Common myeloid progenitor, CD34-positive (primary cell): ENCODE results near the gene KCNQ2.
"Not testable (repeated sequence)": the region's sequence is repeated elsewhere in the genome, so short reads cannot be mapped to it uniquely, and the experiment has no call there.

ENCODE experiments used
- CTCF ChIA-PET: fragments of 350-600 bp; sonication (Branson Sonifier 250); formaldehyde crosslinking; loops from one replicate; lab custom pipeline; 2021; ENCODE audit warnings: antibody characterized with exemption; lab: Charles Lee
- POLR2A ChIA-PET: fragments of 350-600 bp; sonication (Branson Sonifier 250); formaldehyde crosslinking; loops from one replicate; lab custom pipeline; 2021; ENCODE audit warnings: antibody characterized with exemption; lab: Charles Lee
- DNase-seq, 3 donors: peaks; one replicate each; pipeline versions ENCODE4 v3.0.0 to v3.0.0-alpha.2; 2013
- H3K27ac ChIP-seq, 2 experiments: 1 replicate in 1 of 2; 2 replicates in 1 of 2; pipeline ENCODE4 v1.7.0; 2013; ENCODE audit warnings: inconsistent platforms in 2 of 2, low read length in 2 of 2, mild to moderate bottlenecking in 2 of 2, low read depth in 1 of 2, moderate library complexity in 1 of 2; ENCODE audit not compliant: severe bottlenecking in 2 of 2, insufficient read depth in 1 of 2, poor library complexity in 1 of 2
- H3K27me3 ChIP-seq, 5 experiments: replicated peaks in 2 of 5; 1 replicate in 3 of 5; 2 replicates in 2 of 5; pipeline versions ENCODE4 v1.6.1 to v1.7.0; 2013; ENCODE audit warnings: low read length in 4 of 5, mild to moderate bottlenecking in 2 of 5, moderate library complexity in 2 of 5, inconsistent platforms in 1 of 5; ENCODE audit not compliant: insufficient read depth in 5 of 5, control insufficient read depth in 4 of 5
- H3K36me3 ChIP-seq, 4 experiments: 1 replicate in 2 of 4; 2 replicates in 2 of 4; pipeline versions ENCODE4 v1.6.1 to v1.7.0; 2013; ENCODE audit warnings: low read length in 3 of 4, control low read depth in 1 of 4, mild to moderate bottlenecking in 1 of 4; ENCODE audit not compliant: control insufficient read depth in 4 of 4, insufficient read depth in 4 of 4
- H3K4me1 ChIP-seq, 4 experiments: 1 replicate in 3 of 4; 2 replicates in 1 of 4; pipeline versions ENCODE4 v1.6.1 to v1.7.1; 2013; ENCODE audit warnings: low read length in 3 of 4, mild to moderate bottlenecking in 3 of 4, control low read depth in 1 of 4, inconsistent platforms in 1 of 4, moderate library complexity in 1 of 4; ENCODE audit not compliant: control insufficient read depth in 4 of 4, insufficient read depth in 4 of 4; ENCODE audit errors: control extremely low read depth in 1 of 4
- H3K4me3 ChIP-seq, 7 experiments: 1 replicate in 4 of 7; 2 replicates in 3 of 7; pipeline versions ENCODE4 v1.5.1 to v1.7.0; 2013; ENCODE audit warnings: mild to moderate bottlenecking in 7 of 7, low read length in 6 of 7, moderate library complexity in 6 of 7, inconsistent platforms in 2 of 7, low read depth in 2 of 7, control low read depth in 1 of 7; ENCODE audit not compliant: insufficient read depth in 4 of 7, control insufficient read depth in 1 of 7; ENCODE audit errors: extremely low read depth in 1 of 7
- H3K9me3 ChIP-seq, 5 experiments: 1 replicate in 4 of 5; 2 replicates in 1 of 5; pipeline versions ENCODE4 v1.6.1 to v1.7.1; 2013; ENCODE audit warnings: low read length in 4 of 5, mild to moderate bottlenecking in 2 of 5, inconsistent platforms in 1 of 5, low read depth in 1 of 5, moderate library complexity in 1 of 5; ENCODE audit not compliant: control insufficient read depth in 4 of 5, insufficient read depth in 2 of 5; ENCODE audit errors: control extremely low read depth in 1 of 5
- WGBS: methylation state at CpG from one replicate; pipeline ENCODE4 v1.1.5; 2013; ENCODE audit not compliant: insufficient coverage; 5-methylcytosine and 5-hydroxymethylcytosine counted together

The KCNQ2 gene

DNA sequence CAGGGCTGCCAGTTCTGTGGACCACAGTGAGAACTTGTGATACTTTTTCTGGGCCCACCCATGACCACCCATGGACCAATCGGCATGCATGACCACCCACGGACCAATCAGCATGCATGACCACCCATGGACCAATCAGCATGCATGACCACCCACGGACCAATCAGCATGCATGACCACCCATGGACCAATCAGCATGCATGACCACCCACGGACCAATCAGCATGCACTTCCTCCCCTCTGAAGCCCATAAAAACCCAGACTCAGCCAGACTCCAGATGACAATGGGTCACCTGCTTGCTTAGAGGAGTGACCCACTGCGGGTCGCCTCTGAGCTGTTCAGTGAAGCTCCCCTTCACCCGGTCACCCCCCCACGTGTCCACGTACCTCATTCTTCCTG, 92.6 kb downstream of the KCNQ2 start:
- peaks cover 0 to 67% (median 20%) of the 10 kb centered on the region in 5 experiments for H3K27me3 ChIP-seq
- DNase-seq, H3K4me1 ChIP-seq, H3K36me3 ChIP-seq, H3K4me3 ChIP-seq, H3K27ac ChIP-seq, POLR2A ChIA-PET, H3K9me3 ChIP-seq: not testable (repeated sequence)
- 100% methylated on average over 2 of the region's 9 CpGs for WGBS
- CTCF ChIA-PET, result interaction anchor here (1.0 to 6.8 kb wide), 2 partner anchors 71 to 156 kb away, joined by 3 to 55 read pairs; no protein-coding TSS in a partner anchor

GRCh38 chr20:63379296-63379695, 93.2 kb downstream of the KCNQ2 start:
- H3K9me3 ChIP-seq, result peaks cover 0 to 7% (median 0%) of the 10 kb centered on the region in 5 experiments
- H3K4me1 ChIP-seq, result peaks cover 0 to 3% (median 0%) of the 10 kb centered on the region in 4 experiments
- no peak for DNase-seq
- H3K36me3 ChIP-seq, result no peaks in the 10 kb centered on the region
- H3K27ac ChIP-seq, result no peak overlapping the region
- H3K27me3 ChIP-seq, result peaks cover 0 to 68% (median 21%) of the 10 kb centered on the region in 5 experiments
- ChIA-PET POLR2A (no interaction called here), CTCF (interaction anchor here (3.2 kb wide), 1 partner anchor 70 kb away, joined by 21 read pairs; no protein-coding TSS in a partner anchor)
- WGBS, result 86% methylated on average over 10 of the region's 11 CpGs
- no peak overlapping the region for H3K4me3 ChIP-seq

GRCh38 chr20:63378626-63379025, 93.8 kb downstream of the KCNQ2 start:
- WGBS, result 97% methylated on average over 5 of the region's 12 CpGs
- CTCF ChIA-PET, result interaction anchor here (3.2 kb wide), 1 partner anchor 69 kb away, joined by 21 read pairs; no protein-coding TSS in a partner anchor
- peaks cover 0 to 7% (median 0%) of the 10 kb centered on the region in 5 experiments for H3K9me3 ChIP-seq
- no peaks in the 10 kb centered on the region for H3K36me3 ChIP-seq
- H3K4me1 ChIP-seq, result peaks cover 0 to 3% (median 0%) of the 10 kb centered on the region in 4 experiments
- H3K4me3 ChIP-seq, result no peak overlapping the region
- DNase-seq, result no peak
- POLR2A ChIA-PET, result interaction anchor here (0.6 kb wide), 1 partner anchor 339 kb away, joined by 3 read pairs; no protein-coding TSS in a partner anchor
- no peak overlapping the region for H3K27ac ChIP-seq
- peaks cover 0 to 72% (median 24%) of the 10 kb centered on the region in 5 experiments for H3K27me3 ChIP-seq

GRCh38 chr20:63377951-63378381, 94.5 kb downstream of the KCNQ2 start:
- Histone ChIP-seq H3K27ac (no peak overlapping the region), H3K9me3 (peaks cover 0 to 7% (median 0%) of the 10 kb centered on the region in 5 experiments), H3K4me1 (peaks cover 0 to 3% (median 0%) of the 10 kb centered on the region in 4 experiments), H3K27me3 (peaks cover 0 to 79% (median 22%) of the 10 kb centered on the region in 5 experiments), H3K36me3 (no peaks in the 10 kb centered on the region), H3K4me3 (no peak overlapping the region)
- ChIA-PET POLR2A (interaction anchor here (0.6 kb wide), 1 partner anchor 339 kb away, joined by 3 read pairs; no protein-coding TSS in a partner anchor), CTCF (interaction anchor here (0.9 to 3.2 kb wide), 4 partner anchors 11 to 119 kb away, joined by 3 to 21 read pairs (median 3); no protein-coding TSS in a partner anchor)
- WGBS, result 51% methylated on average over 13 of the region's 15 CpGs
- DNase-seq, result no peak

GRCh38 chr20:63377256-63377941, 95.1 kb downstream of the KCNQ2 start:
- DNase-seq, result peak in 1 of 3 donors; percentile 19
- Histone ChIP-seq H3K27ac (no peak overlapping the region), H3K4me3 (no peak overlapping the region), H3K27me3 (peaks cover 0 to 84% (median 22%) of the 10 kb centered on the region in 5 experiments), H3K36me3 (no peaks in the 10 kb centered on the region), H3K4me1 (peaks cover 0 to 3% (median 0%) of the 10 kb centered on the region in 4 experiments), H3K9me3 (peaks cover 0 to 7% (median 0%) of the 10 kb centered on the region in 5 experiments)
- POLR2A ChIA-PET, result no interaction called here
- CTCF ChIA-PET, result interaction anchor here (0.9 to 3.2 kb wide), 5 partner anchors 12 to 154 kb away, joined by 3 to 21 read pairs (median 3); no protein-coding TSS in a partner anchor
- WGBS, result 3% methylated on average over 27 of the region's 32 CpGs

- no peak overlapping the region for H3K27ac ChIP-seq
- no peak for DNase-seq
- peaks cover 0 to 7% (median 0%) of the 10 kb centered on the region in 5 experiments for H3K9me3 ChIP-seq
- ChIA-PET CTCF (interaction anchor here (0.9 to 3.2 kb wide), 4 partner anchors 13 to 153 kb away, joined by 3 to 21 read pairs (median 4); no protein-coding TSS in a partner anchor), POLR2A (no interaction called here)
- peaks cover 0 to 85% (median 25%) of the 10 kb centered on the region in 5 experiments for H3K27me3 ChIP-seq
- no peaks in the 10 kb centered on the region for H3K36me3 ChIP-seq
- 63% methylated on average over 23 of the region's 31 CpGs for WGBS
- H3K4me3 ChIP-seq, result no peak overlapping the region
- peaks cover 0 to 3% (median 0%) of the 10 kb centered on the region in 4 experiments for H3K4me1 ChIP-seq
These were observed 95.9 kb downstream of the KCNQ2 start for GRCh38 chr20:63376283-63377250.
